H1 (cell line): ENCODE results near the gene DPM2. TPM values are rescaled to one million over a fixed set of nuclear protein-coding genes. Genes with fewer than 3 reads are reported as not detected.

Experiments used
- CTCF ChIA-PET: fragments of 300-600 bp; sonication (Branson Sonifier 250); formaldehyde crosslinking; loops from one replicate; lab custom pipeline; 2021; ENCODE audit not compliant: partially characterized antibody; lab: Charles Lee
- POLR2A ChIA-PET: fragments of 300-600 bp; sonication (Branson Sonifier 250); formaldehyde crosslinking; loops from one replicate; lab custom pipeline; 2021; ENCODE audit warnings: inconsistent platforms; ENCODE audit not compliant: partially characterized antibody; lab: Charles Lee
- DNase-seq, 2 experiments: peaks; one replicate each; pipeline versions ENCODE4 v3.0.0 to v3.0.0-alpha.2; 2010 to 2022; ENCODE audit warnings: low spot score in 2 of 2, low read depth in 1 of 2, mixed read lengths in 1 of 2
- FAIRE-seq: peaks from 2 replicates; lab custom pipeline; 2011; peaks lifted over from hg19 to GRCh38; lab: Jason Lieb, UNC
- H2AFZ ChIP-seq: 2 replicates; pipeline ENCODE4 v1.8.1; 2012; ENCODE audit warnings: low read length, inconsistent platforms
- H2AK5ac ChIP-seq: 2 replicates; pipeline ENCODE4 v1.6.1; 2013; ENCODE audit warnings: low read depth, low read length
- H2BK120ac ChIP-seq: replicated peaks from 2 replicates; pipeline ENCODE3; 2013; ENCODE audit warnings: low read depth, low read length, inconsistent platforms
- H2BK12ac ChIP-seq: 2 replicates; pipeline ENCODE4 v1.6.1; 2013; ENCODE audit warnings: low read depth, low read length
- H2BK15ac ChIP-seq: 2 replicates; pipeline ENCODE4 v1.6.1; 2013; ENCODE audit warnings: low read length
- H2BK20ac ChIP-seq: 2 replicates; pipeline ENCODE4 v1.6.1; 2013; ENCODE audit warnings: low read length
- H2BK5ac ChIP-seq: 2 replicates; pipeline ENCODE4 v1.6.1; 2013; ENCODE audit warnings: low read depth, low read length
- H3K14ac ChIP-seq: 2 replicates; pipeline ENCODE4 v1.6.1; 2013; ENCODE audit warnings: inconsistent platforms; ENCODE audit not compliant: insufficient read length
- H3K18ac ChIP-seq: 2 replicates; pipeline ENCODE4 v1.6.1; 2013; ENCODE audit warnings: low read length; ENCODE audit errors: extremely low read depth
- H3K23ac ChIP-seq: 2 replicates; pipeline ENCODE4 v1.6.1; 2013; ENCODE audit warnings: inconsistent platforms; ENCODE audit not compliant: insufficient read length
- H3K23me2 ChIP-seq: 2 replicates; pipeline ENCODE4 v1.6.1; 2013; ENCODE audit warnings: low read depth, low read length
- H3K27ac ChIP-seq: 2 replicates; pipeline ENCODE4 v1.6.1; 2011; ENCODE audit warnings: low read depth, low read length, inconsistent platforms
- H3K27me3 ChIP-seq, 4 experiments: replicated peaks in 1 of 4; 1 replicate in 1 of 4; 2 replicates in 3 of 4; pipeline versions ENCODE4 v1.6.1 to v1.8.1; 2011 to 2013; ENCODE audit warnings: low read length in 3 of 4, mild to moderate bottlenecking in 3 of 4, inconsistent platforms in 2 of 4, mixed read lengths in 2 of 4, moderate library complexity in 1 of 4; ENCODE audit not compliant: control insufficient read depth in 3 of 4, insufficient read depth in 3 of 4; ENCODE audit errors: extremely low read depth in 1 of 4
- H3K36me3 ChIP-seq, 4 experiments: 2 replicates each; pipeline versions ENCODE4 v1.6.1 to v1.8.1; 2011 to 2013; ENCODE audit warnings: mild to moderate bottlenecking in 4 of 4, low read length in 3 of 4, moderate library complexity in 2 of 4, control low read depth in 1 of 4, inconsistent platforms in 1 of 4; ENCODE audit not compliant: insufficient read depth in 4 of 4, control insufficient read depth in 2 of 4
- H3K4ac ChIP-seq: replicated peaks from 2 replicates; pipeline ENCODE3; 2013; ENCODE audit warnings: low read length, low read depth, mixed read lengths, inconsistent platforms; ENCODE audit not compliant: insufficient read length
- H3K4me1 ChIP-seq, 4 experiments: replicated peaks in 1 of 4; 1 replicate in 1 of 4; 2 replicates in 3 of 4; pipeline versions ENCODE4 v1.6.1 to v1.8.1; 2011 to 2013; ENCODE audit warnings: low read length in 3 of 4, inconsistent platforms in 2 of 4, mixed read lengths in 1 of 4; ENCODE audit not compliant: insufficient read depth in 4 of 4, control insufficient read depth in 3 of 4
- H3K4me2 ChIP-seq, 2 experiments: 2 replicates each; pipeline versions ENCODE4 v1.6.1 to v1.8.1; 2011 to 2013; ENCODE audit warnings: low read depth in 2 of 2, low read length in 2 of 2, control low read depth in 1 of 2, inconsistent platforms in 1 of 2, mild to moderate bottlenecking in 1 of 2; ENCODE audit not compliant: insufficient read depth in 1 of 2
- H3K4me3 ChIP-seq, 4 experiments: fragments of 200-600, 300-600 bp in 1 of 4; sonication (generic), shearing (Covaris generic), sonication (Bioruptor Twin) in 1 of 4; 2 replicates each; pipeline versions ENCODE4 v1.5.1 to v1.8.1; 2011 to 2016; ENCODE audit warnings: low read length in 4 of 4, low read depth in 3 of 4, control low read depth in 2 of 4, inconsistent platforms in 2 of 4, mild to moderate bottlenecking in 2 of 4, mixed read lengths in 1 of 4, moderate library complexity in 1 of 4; ENCODE audit not compliant: insufficient read depth in 2 of 4; ENCODE audit errors: extremely low read depth in 1 of 4
- H3K56ac ChIP-seq: replicated peaks from 2 replicates; pipeline ENCODE3; 2013; ENCODE audit warnings: low read depth, mild to moderate bottlenecking, mixed read lengths, low read length, inconsistent platforms; ENCODE audit not compliant: insufficient read length
- H3K79me1 ChIP-seq: 2 replicates; pipeline ENCODE4 v1.6.1; 2013; ENCODE audit warnings: low read depth, low read length, control low read depth
- H3K79me2 ChIP-seq, 2 experiments: 2 replicates each; pipeline versions ENCODE4 v1.6.1 to v1.8.1; 2012 to 2013; ENCODE audit warnings: low read length in 2 of 2, mild to moderate bottlenecking in 2 of 2, inconsistent platforms in 1 of 2; ENCODE audit not compliant: insufficient read depth in 2 of 2, control insufficient read depth in 1 of 2
- H3K9ac ChIP-seq, 4 experiments: replicated peaks in 1 of 4; 1 replicate in 1 of 4; 2 replicates in 3 of 4; pipeline versions ENCODE4 v1.6.1 to v1.8.1; 2011 to 2013; ENCODE audit warnings: low read depth in 3 of 4, low read length in 3 of 4, control low read depth in 2 of 4, mild to moderate bottlenecking in 2 of 4, moderate library complexity in 2 of 4, inconsistent platforms in 1 of 4; ENCODE audit errors: extremely low read depth in 1 of 4
- H3K9me3 ChIP-seq, 2 experiments: 2 replicates each; pipeline versions ENCODE4 v1.6.1 to v1.8.1; 2012 to 2013; ENCODE audit warnings: mild to moderate bottlenecking in 2 of 2, moderate library complexity in 2 of 2, control low read depth in 1 of 2, inconsistent platforms in 1 of 2, low read depth in 1 of 2, low read length in 1 of 2, mixed read lengths in 1 of 2; ENCODE audit not compliant: insufficient read depth in 2 of 2
- H4K20me1 ChIP-seq, 2 experiments: replicated peaks in 1 of 2; 2 replicates each; pipeline versions ENCODE3 to v1.8.1; 2011 to 2013; ENCODE audit warnings: inconsistent platforms in 2 of 2, low read length in 2 of 2, mild to moderate bottlenecking in 1 of 2; ENCODE audit not compliant: insufficient read depth in 2 of 2, control insufficient read depth in 1 of 2
- H4K5ac ChIP-seq: 2 replicates; pipeline ENCODE4 v1.6.1; 2013; ENCODE audit warnings: low read length, low read depth, mixed read lengths, inconsistent platforms; ENCODE audit not compliant: insufficient read length
- H4K8ac ChIP-seq: 2 replicates; pipeline ENCODE4 v1.8.0; 2013; ENCODE audit warnings: mild to moderate bottlenecking, moderate library complexity, low read length, inconsistent platforms; ENCODE audit not compliant: insufficient read depth; ENCODE audit errors: extremely low read depth
- H4K91ac ChIP-seq: replicated peaks from 2 replicates; pipeline ENCODE3; 2013; ENCODE audit warnings: low read length, mixed read lengths, inconsistent platforms; ENCODE audit not compliant: insufficient read length
- JUN ChIP-seq: IDR thresholded peaks from 2 replicates; pipeline ENCODE4 v1.6.1; 2011; ENCODE audit warnings: low read depth, mild to moderate bottlenecking, improper control_type of control experiment, low read length
- POLR2A ChIP-seq, 2 experiments: IDR thresholded peaks; 1 replicate in 1 of 2; 2 replicates in 1 of 2; pipeline ENCODE4 v1.6.1; 2011; ENCODE audit warnings: low read depth in 2 of 2, low read length in 2 of 2, mild to moderate bottlenecking in 2 of 2; ENCODE audit errors: control extremely low read depth in 1 of 2
- SIX5 ChIP-seq: IDR thresholded peaks from 2 replicates; pipeline ENCODE4 v1.6.1; 2011; ENCODE audit warnings: mild to moderate bottlenecking, low read depth, low read length
- SP1 ChIP-seq: IDR thresholded peaks from 2 replicates; pipeline ENCODE4 v1.6.1; 2011; ENCODE audit warnings: low read depth, low read length
- TBP ChIP-seq: IDR thresholded peaks from 2 replicates; pipeline ENCODE4 v1.6.1; 2011; ENCODE audit warnings: low read depth, low read length, improper control_type of control experiment
- TCF12 ChIP-seq: IDR thresholded peaks from 2 replicates; pipeline ENCODE4 v1.6.1; 2011; ENCODE audit warnings: low read depth, mild to moderate bottlenecking, low read length
- WGBS, 2 experiments: shearing (Covaris generic) in 1 of 2; methylation state at CpG; one replicate each; pipeline versions ENCODE4 v1.1.6 to v1.1.7; 2013 to 2015; ENCODE audit warnings: low lambda C conversion rate in 2 of 2, mixed read lengths in 2 of 2, inconsistent platforms in 1 of 2, low coverage in 1 of 2, missing lambda C conversion rate in 1 of 2; ENCODE audit not compliant: insufficient replicate concordance in 2 of 2, insufficient coverage in 1 of 2, insufficient read length in 1 of 2; ENCODE audit errors: extremely low coverage in 1 of 2, missing lambda C conversion rate in 1 of 2; 5-methylcytosine and 5-hydroxymethylcytosine counted together
- polyA plus RNA-seq, 7 experiments: library from polyadenylated mRNA; depleted of rRNA in 3 of 7; stranded (reverse) in 5 of 7; unstranded in 2 of 7; fragments of >200 nt in 5 of 7; fragments of 200-250 nt in 2 of 7; gene quantifications; 1 replicate in 5 of 7; 2 replicates in 1 of 7; 4 replicates in 1 of 7; pipeline versions ENCODE4 v1.2.1 to v1.2.3, GENCODE V29; 2011 to 2013; ENCODE audit warnings: missing spikeins in 2 of 7, mixed read lengths in 2 of 7
- total RNA-seq: library from RNA; stranded (reverse); fragmentation: NEBNext Ultra II Directional; extraction: Animal tissue kit (Norgen Biotek cat#: 25700); gene quantifications from 2 replicates; pipeline ENCODE4 v1.2.1, GENCODE V29; 2021

DPM2 gene
- total and polyA plus RNA-seq, 2 of the 8 experiments (the other 6 are each of a cell fraction or from before 2014, with no cell fraction given), result 45.4 to 95.4 TPM

DNA sequence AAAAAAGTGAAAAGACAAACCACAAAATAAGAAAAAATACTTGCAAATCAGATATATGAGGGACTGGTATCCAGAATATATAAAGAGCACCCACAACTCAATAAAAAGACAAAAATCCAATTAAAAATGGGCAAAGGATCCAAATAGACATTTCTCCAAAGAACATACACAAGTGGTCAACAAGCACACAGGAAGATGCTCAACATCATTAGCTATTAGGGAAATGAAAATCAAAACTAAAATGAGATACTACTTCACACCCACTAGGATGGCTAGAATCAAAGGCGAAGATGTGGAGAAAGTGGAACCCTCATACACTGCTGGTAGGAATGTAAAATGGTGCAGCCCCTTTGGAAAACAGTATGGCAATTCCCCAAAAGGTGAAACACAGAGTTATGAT is 21.1 kb upstream of the DPM2 start:
- Histone ChIP-seq H3K79me2 (peaks cover 0 to 96% of the 10 kb centered on the region in 2 experiments; a peak in 2 of 4 replicates), H3K27ac (no peak overlapping the region), H3K4ac (no peak overlapping the region), H3K14ac (no peak overlapping the region), H2BK120ac (no peak overlapping the region), H2BK5ac (no peak overlapping the region), H2AK5ac (no peak overlapping the region), H2BK15ac (no peak overlapping the region), H4K20me1 (peaks cover 21 to 37% of the 10 kb centered on the region in 2 experiments), H3K56ac (no peak overlapping the region), H2AFZ (no peak overlapping the region), H3K4me1 (peaks cover 0 to 24% (median 12%) of the 10 kb centered on the region in 4 experiments; a peak in 5 of 7 replicates), H3K9ac (no peak overlapping the region), H3K27me3 (no peaks in the 10 kb centered on the region), H3K36me3 (peaks cover 0 to 2% (median 0%) of the 10 kb centered on the region in 4 experiments; a peak in 2 of 8 replicates), H2BK20ac (no peak overlapping the region), H3K23me2 (no peaks in the 10 kb centered on the region), H3K4me3 (no peak overlapping the region), H3K9me3 (no peaks in the 10 kb centered on the region), H4K8ac (no peak overlapping the region), H3K18ac (no peak overlapping the region), H3K23ac (no peak overlapping the region), H3K4me2 (no peak overlapping the region), H4K91ac (no peak overlapping the region), H2BK12ac (no peak overlapping the region), H4K5ac (no peak overlapping the region), H3K79me1 (peaks cover 17% of the 10 kb centered on the region)
- ChIA-PET CTCF (interaction anchor here (0.6 to 35.5 kb wide), 6 partner anchors 17 to 1062 kb away, joined by 3 to 825 read pairs (median 4); no protein-coding TSS in a partner anchor), POLR2A (no interaction called here)
- no peak for DNase-seq
- no peak for FAIRE-seq
- WGBS, 2 experiments, result 96% methylated on average over 1 of the region's 1 CpG; no CpG with 5 or more reads in 1 of the 2 experiments
- TF ChIP-seq SIX5 (no peak), POLR2A (IDR thresholded peaks at IDR 0.05; ENCODE audit: control extremely low read depth in 1 of 2, low read depth in 2 of 2, low read length in 2 of 2) (no peak), SP1 (no peak), TBP (no peak), TCF12 (no peak), JUN (no peak)
